GM18498 (cell line): ENCODE data around the gene PLK3.
"Not testable (repeated sequence)": the region's sequence is repeated elsewhere in the genome, so short reads cannot be mapped to it uniquely, and the experiment has no call there.

Experiments
- ATAC-seq: cut with Tn5 transposase; IDR thresholded peaks from one replicate; pipeline ENCODE4 v1.9.1; 2021; ENCODE audit warnings: mild to moderate bottlenecking, moderate library complexity; ENCODE audit not compliant: unreplicated experiment

PLK3 gene

DNA sequence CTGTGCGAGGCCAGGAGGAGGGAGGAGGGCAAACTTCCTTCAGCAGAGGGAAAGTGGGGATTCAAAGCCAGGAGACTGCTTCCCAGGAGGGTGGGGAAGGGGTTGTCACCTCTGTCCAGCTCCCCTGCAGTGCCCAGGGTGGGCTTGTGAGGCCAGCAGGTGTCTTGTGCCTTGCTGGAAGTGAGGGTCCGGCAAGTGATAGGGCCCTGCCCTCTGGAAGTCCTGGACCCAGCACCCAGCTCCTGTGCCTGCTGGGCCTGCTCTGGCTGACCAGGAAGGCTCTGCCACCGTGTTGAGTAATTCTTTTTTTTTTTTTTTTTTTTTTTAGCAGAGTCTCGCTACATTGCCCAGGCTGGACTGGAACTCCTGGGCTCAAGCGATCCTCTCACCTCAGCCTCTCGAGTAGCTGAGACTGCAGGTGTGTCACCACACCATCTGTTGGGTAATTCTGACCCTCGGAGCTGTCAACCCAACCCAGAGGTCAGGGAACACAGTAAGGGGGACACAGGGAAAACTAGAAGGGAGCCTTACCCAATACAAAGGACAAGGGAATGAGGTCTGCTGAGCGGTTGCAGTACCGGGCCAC lies 13.2 kb upstream of the PLK3 start:
- ATAC-seq: no peak

DNA sequence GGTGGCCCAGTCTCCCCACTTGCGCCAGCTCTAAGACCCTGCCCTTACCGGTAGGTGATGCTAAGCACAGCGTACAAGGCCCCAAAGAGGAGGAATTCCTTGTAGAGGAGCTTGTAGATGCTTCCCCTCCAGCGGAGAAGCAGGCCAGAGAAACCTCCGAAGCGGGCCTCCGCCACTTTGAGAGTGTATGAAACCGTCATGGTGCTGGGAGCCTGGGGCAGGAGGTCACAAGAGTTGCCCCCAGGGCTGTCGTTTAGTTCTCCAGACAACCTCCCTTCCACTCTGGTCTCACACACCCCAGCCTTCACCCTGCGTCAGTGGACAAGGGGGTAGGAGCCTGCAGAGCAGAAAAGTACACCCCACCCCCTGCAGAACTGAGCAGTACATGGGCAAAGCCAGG lies 12.7 kb upstream of the PLK3 start:
- no peak for ATAC-seq

DNA sequence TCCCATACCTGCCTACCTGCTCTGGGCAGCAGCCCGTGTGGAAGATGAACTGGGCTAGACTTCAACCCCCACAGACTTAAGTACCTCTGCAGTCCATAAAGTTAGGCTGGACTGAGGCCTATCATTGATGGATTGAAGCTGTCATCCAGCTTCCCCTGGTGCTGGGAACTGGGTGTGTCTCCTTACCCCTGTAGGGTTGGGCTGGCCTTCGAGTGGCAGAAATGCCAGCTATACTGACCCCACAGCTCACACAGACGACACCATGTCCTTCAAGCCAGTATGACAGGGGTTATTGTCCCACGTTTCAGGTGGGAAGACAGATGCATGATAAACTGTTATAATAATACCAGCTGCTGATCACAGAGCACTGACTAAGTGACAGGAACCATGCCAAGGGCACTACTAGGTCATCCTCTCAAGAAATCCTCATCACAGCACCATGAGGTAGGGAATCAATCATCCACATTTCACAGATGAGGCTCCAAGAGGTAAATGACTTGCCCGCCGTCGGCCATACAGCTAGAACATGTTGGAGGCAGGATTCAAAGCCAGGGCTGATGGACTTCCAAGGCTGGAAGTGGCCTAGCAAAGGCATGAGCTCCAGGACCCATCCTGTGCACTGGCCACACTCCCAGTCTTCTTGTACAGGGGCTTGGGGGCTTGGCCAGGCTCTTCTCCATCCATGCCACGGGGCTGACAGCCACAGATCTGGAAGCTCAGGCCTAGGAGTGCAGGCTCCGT lies 11.9 kb upstream of the PLK3 start, which contains the start of gene BEST4:
BEST4 (minus strand) TSS at position 51 of the 741 bp plus-strand sequence. CDS start 465 bp downstream, outside the sequence.
- no peak for ATAC-seq

DNA sequence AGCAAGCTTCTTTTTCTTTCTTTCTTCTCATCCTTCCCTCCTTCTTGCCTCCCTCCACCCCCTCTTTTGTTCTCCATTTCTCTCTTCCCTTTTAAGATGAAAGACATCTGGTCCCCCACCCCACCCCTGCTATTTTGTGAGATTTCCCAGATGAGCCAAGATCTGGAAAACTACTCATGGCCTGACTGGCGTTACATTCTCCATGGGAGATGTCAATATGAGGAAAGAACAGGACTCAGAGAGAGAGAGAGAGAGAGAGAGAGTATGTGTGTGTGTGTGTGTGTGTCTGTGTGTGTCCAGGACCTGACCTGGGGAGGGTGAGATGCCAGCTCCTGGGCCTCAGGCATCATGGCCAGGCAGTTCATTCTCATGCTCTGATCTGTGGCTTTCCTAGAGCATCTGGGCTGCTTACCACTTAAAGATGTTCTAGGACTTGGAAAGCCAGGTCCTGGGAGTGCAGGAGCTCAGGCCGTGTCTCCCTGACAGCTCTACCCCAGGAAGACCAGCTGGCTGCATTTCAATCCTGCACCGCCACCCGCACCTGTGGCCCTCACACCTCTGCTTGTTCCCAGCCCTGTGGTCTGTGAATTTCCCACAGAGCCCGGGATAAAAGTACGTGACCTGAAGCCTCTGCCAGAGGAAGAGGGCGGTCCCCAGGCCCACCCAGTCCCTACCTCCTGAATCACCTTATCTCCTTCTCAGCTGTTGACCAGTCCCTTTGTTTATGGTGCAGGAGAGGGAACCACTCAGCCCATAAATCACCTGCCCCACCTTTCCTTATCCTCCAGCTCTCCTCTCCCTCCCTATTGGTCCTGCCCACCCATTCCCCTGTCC lies 9.0 kb upstream of the PLK3 start:
- ATAC-seq: no peak

DNA sequence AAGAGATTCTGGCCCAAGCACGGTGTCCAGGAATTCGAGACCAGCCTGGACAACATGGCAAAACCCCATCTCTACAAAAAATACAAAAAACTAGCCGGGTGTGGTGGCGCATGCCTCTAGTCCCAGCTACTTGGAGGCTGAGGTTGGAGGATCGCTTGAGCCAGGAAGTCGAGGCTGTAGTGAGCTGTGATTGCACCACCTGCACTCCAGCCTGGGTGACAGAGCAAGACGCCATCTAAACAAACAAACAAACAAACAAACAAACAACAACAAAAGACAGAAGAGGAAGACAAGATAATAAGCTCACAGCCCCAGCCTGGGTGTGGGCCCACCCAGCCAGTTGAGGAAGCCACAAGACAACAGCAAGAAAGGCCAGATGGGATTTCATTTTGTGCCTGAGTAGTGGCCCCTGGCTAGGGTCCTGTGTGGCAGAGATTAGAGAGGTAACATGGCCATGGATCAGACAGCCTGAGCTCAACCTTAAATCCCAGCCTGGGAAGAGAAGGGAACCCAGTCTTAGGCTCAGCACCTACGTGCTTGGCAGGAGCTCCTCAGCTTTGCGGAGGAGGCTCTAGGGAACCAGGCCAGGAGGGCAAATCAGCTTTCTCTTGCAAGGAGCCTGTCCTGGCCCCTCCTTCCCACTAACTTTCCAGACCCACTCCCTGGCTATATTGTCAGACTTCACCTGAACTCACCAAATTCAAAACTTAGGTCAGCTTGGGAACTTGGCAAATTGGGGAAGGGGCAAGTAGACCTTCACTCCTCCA lies 7.3 kb upstream of the PLK3 start:
- no peak for ATAC-seq

DNA sequence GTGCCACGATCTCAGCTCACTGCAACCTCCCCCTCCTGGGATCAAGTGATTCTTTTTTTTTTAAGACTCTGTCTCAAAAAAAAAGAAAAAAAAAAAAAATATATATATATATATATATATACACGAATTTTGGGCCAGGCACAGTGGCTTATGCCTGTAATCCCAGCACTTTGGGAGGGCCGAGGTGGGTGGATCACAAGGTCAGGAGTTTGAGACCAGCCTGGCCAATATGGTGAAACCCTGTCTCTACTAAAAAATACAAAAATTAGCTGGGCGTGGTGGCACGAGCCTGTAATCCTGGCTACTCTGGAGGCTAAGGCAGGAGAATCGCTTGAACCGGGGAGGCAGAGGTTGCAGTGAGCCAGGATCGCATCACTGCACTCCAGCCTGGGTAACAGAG lies 2.3 kb upstream of the PLK3 start:
- not testable (repeated sequence) for ATAC-seq

DNA sequence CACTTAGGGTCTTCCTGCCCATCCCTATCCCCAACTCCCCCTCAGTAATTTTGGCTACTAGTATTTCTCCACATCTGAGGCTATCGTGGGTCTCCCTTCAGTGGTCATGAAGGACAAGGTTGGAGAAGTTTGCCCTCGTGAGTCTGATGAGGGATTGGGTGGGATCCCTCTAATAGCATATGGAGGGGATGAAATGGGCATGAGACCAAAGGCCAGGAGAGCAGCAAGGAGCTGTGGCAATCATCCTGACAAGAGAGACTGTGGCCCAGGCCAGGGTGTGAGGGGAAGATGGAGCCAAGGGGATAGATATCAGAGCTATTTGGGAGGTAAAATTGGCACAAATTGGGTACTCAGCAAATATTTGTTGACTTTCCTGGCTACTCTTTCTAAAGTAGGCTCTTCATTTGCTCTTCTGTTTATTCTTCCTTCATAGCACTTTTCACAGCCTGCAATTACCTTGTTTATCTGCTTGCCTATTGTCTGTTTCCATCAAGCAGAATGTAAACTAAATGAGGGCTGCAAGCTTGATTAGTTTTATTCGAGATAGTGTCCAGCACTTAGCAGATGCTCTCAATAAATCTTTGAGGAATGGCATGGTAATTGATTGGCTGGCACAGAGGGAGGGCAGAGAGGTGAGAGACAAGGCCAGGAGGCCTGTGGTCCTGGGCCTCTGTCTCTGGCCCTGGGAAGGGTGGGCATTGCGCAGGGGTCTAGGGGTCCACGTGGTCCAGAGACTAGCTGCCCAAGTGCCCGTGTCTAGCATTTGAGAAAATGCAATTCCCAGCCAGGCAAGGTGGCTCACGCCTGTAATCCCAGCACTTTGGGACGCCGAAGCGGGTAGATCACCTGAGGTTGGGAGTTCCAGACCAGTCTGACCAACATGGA lies 1.5 kb upstream of the PLK3 start:
- no peak for ATAC-seq

DNA sequence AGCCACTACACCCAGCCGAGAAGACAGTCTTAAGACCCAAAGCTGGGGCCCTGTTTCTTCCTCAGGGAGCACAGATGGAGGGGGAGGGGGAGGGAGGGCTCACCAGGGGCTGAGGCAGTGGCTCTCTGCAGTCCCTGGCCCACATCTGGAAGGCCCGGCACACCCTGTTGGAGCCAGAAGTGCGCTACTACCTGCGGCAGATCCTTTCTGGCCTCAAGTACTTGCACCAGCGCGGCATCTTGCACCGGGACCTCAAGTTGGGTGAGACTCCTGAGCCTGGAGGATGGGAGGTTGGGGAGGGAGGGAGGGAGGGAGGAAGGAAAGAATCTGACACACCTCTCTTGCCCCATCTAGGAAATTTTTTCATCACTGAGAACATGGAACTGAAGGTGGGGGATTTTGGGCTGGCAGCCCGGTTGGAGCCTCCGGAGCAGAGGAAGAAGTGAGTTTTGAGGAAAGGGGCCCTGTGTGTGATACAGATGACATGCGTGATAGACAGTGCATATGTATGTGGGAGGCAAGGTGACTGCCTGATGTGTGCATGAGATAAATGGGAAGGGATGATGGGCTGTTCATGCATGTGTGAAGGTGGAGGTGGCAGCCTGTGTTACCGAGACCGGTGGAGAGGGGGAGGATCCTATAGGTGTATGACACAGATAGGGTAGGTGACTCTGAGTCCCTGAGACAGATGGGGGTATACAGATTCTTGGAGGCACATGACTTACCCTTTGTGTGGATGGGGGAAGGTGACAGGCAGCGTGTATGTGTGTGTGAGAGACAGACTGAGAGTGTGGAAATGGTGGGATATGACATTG lies 1.5 kb downstream of the PLK3 start:
- ATAC-seq: no peak

DNA sequence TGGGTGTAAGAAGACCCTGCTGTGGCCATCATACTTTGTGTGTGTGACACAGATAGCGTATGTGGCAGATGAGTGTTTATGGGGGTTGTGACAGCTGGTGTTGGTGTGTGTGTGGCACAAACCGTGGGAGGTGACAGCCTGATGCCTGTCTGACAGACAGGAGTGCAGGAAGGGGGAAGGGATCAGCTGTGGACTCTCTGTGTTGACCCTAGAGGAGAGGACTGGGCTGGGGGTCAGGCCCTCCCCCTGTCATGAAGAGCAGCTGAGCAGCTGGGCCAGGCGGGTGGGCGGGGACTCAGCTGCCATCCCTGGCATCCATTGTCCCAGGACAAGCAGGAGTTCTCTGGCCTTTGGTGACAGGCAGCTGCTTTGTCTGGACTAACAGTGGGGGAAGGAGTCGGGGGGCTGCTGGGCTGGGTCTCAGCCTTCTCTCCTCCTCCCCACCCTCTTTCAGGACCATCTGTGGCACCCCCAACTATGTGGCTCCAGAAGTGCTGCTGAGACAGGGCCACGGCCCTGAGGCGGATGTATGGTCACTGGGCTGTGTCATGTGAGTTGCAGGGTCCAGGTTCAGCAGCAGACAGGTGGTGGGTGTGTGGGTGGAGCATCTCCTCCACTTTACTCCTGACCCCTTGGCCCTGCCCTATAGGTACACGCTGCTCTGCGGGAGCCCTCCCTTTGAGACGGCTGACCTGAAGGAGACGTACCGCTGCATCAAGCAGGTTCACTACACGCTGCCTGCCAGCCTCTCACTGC lies 2.3 kb downstream of the PLK3 start:
- no peak for ATAC-seq

DNA sequence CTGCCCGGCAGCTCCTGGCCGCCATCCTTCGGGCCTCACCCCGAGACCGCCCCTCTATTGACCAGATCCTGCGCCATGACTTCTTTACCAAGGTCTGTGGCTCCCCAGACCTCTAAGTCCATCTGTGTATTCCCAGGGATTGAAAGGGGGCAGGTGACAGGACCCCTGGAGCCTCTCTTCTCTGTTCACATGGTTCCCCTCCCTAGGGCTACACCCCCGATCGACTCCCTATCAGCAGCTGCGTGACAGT lies 2.8 kb downstream of the PLK3 start:
- ATAC-seq: no peak

DNA sequence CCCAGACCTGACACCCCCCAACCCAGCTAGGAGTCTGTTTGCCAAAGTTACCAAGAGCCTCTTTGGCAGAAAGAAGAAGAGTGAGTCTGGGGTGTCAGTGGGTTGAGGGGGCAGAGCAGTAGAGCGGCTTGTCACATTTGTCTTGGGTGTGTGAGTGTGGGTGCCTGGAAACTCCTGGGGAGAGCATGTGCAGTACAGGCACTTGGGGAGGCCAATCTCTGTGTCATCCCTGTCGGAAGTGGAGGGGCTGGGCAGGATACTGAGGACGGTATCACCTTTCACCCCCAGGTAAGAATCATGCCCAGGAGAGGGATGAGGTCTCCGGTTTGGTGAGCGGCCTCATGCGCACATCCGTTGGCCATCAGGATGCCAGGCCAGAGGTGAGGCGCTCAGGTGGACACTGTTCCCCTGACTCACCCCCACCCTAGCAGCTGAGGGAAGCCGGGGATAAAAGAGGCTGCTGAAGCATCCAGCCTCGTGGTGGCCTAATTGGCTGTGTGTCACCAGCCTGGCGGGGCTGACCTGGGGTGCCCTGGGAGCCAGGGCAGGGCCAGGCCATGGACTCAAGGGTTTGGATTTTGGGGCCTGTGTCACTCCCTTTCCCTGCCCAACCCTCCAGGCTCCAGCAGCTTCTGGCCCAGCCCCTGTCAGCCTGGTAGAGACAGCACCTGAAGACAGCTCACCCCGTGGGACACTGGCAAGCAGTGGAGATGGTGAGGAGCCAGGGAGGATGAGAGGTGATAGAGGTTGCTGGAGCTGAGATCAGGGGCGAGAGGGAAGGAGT lies 3.3 kb downstream of the PLK3 start:
- no peak for ATAC-seq

DNA sequence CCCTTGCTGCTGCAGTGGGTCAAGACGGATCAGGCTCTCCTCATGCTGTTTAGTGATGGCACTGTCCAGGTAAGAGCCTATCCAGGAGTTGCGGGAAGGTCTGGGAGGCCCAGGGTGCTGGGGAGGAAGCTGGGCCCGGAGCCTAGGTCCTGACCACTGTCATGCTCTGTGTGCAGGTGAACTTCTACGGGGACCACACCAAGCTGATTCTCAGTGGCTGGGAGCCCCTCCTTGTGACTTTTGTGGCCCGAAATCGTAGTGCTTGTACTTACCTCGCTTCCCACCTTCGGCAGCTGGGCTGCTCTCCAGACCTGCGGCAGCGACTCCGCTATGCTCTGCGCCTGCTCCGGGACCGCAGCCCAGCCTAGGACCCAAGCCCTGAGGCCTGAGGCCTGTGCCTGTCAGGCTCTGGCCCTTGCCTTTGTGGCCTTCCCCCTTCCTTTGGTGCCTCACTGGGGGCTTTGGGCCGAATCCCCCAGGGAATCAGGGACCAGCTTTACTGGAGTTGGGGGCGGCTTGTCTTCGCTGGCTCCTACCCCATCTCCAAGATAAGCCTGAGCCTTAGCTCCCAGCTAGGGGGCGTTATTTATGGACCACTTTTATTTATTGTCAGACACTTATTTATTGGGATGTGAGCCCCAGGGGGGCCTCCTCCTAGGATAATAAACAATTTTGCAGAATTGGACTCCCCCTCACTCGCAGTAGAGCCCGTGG lies 5.3 kb downstream of the PLK3 start:
- ATAC-seq: no peak

DNA sequence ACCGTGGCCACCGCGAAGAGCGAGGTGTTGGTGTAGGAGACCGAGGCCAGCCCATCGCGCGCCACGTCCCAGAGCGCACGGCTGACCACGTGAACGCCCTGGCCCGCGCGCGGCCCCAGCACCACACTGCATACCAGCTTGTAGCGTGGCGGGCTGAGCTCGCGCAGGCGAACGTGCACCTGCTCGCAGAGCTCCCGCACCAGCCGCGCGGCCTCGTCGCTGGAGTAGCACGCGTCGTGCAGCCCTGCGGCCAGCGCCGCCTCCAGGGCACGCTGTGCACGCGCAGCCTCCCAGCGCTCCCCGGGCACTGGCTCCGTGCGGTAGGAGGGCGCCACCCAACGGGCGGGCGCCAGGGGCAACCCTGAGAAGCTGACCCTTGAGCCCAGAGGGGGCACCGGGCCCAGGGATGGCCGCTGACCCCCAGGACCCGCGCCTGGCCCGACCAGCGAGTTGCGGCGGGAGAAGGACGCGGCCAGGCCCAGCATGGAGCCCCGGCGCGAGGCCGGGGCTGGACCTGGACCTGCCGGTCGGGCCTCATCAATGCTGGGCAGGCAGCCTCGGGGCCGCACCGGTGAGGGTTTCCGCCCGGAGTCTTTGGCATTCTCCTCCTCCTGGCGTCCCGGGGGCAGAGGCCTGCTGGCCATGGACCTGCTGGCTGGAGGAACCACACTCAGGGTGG lies 6.0 kb downstream of the PLK3 start:
- ATAC-seq: no peak

DNA sequence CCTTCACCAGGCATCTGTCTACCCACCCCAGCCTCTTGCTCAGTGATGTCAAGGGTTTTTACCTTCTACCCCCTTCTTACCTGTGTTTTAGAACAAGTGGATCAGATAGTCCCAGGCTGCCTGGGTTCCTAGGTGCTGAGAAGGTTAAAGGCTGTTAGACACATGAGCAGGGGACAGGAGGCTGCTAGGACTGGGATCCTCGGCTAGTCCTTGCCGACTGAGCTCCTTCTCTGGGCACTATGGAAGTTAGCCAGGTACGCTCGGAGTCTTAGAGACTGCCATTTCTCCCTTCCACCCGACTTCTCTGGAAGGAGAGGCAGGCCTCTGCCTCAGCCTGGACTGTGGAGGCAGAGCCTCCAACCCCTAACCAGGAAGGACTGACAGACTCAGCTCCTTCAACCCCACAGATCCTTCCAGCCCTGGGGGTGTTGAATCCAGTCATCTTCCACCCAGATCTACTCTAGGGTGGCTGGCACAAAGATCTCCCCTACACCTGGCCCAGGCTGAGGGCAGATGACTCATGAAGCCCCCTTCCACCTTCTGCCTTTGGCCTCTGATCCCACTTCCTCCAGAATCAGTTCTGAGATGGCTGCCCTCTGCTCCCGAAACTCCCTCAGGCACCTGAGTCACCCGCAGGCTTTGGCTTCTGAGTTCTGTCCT lies 6.7 kb downstream of the PLK3 start, which contains the start of gene DYNLT4:
DYNLT4 (minus strand) TSS at position 648 of the 660 bp plus-strand sequence. CDS start 683 bp downstream, outside the sequence.
- ATAC-seq: no peak

DNA sequence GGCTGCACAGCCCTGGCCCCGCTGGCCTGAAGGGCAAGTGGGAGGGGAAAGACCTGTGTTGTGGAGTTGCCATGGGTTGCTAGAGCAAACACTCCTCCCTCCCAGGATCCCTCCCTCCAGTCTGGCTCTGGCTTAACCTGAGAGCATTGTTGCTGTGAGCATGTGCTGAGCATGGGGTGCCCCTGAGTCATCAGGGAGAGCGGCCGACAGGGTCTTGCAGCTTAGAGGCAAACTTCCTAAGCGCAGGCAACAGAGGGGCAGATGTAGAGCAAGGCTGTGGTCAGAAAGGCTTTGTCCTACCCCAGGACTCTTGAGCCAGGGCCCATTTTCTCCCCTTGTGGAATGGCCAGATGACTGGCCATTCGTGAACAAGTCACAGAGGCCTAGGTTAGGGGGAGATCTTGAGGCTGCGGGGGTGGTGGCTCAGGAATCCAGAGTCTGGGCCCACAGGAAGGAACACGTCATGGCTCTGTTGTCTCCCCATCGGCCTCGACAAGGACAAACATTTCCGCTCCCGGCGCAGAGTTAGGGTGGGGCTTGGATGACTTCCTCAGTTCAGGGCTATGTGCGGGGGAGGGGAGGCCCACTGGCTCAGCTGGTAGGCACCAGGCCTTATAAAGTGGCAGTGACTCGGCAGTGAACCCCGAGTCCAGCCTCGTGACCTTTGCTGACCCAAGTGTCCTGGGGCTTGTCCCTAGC lies 7.3 kb downstream of the PLK3 start:
- no peak for ATAC-seq
